ENCODE measurements around the gene HAS3. TPM values are rescaled to one million over a fixed set of nuclear protein-coding genes. Genes with fewer than 3 reads are reported as not detected.
"Not testable (repeated sequence)": the region's sequence is repeated elsewhere in the genome, so short reads cannot be mapped to it uniquely, and the experiment has no call there.

HAS3 gene
- total RNA-seq, 1 donor from 2014 or later, result 2.7 TPM

DNA sequence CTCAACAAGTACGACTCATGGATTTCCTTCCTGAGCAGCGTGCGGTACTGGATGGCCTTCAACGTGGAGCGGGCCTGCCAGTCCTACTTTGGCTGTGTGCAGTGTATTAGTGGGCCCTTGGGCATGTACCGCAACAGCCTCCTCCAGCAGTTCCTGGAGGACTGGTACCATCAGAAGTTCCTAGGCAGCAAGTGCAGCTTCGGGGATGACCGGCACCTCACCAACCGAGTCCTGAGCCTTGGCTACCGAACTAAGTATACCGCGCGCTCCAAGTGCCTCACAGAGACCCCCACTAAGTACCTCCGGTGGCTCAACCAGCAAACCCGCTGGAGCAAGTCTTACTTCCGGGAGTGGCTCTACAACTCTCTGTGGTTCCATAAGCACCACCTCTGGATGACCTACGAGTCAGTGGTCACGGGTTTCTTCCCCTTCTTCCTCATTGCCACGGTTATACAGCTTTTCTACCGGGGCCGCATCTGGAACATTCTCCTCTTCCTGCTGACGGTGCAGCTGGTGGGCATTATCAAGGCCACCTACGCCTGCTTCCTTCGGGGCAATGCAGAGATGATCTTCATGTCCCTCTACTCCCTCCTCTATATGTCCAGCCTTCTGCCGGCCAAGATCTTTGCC is 9.0 kb downstream of the HAS3 start:
- intact Hi-C loops (cut with DNase I), result no loop called here
- peak; percentile 40 for DNase-seq (ENCODE audit: low spot score)
- ATAC-seq, result no peak

DNA sequence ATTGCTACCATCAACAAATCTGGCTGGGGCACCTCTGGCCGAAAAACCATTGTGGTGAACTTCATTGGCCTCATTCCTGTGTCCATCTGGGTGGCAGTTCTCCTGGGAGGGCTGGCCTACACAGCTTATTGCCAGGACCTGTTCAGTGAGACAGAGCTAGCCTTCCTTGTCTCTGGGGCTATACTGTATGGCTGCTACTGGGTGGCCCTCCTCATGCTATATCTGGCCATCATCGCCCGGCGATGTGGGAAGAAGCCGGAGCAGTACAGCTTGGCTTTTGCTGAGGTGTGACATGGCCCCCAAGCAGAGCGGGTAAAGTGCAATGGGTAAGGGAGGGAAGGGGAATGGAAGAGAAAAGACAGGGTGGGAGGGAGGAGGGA is 9.5 kb downstream of the HAS3 start:
- ATAC-seq (no peak), DNase-seq (ENCODE audit: low spot score) (peak; percentile 21)
- intact Hi-C loops (cut with DNase I), result no loop called here

DNA sequence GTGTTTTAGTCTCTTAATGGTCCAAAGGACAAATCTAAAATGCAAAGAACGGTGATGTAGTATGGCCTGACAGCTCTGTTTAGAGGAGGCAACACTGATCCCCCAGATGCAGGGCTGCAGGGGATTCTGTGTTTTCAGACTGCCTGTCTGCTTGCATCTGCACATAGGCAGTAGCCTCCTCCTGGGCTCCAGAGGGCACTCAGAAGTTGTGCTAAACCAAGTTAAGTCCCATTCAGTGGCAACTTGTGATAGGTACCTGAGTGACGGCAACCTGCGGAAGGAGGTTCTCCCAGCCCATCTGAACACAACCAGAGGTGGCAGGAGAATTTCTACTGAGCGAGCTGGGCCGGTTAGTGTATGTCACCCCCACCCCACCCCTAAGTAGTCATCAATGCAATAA is 9.9 kb downstream of the HAS3 start:
- intact Hi-C loops (cut with DNase I), result no loop called here
- DNase-seq (ENCODE audit: low spot score), result peak; percentile 25
- no peak for ATAC-seq

DNA sequence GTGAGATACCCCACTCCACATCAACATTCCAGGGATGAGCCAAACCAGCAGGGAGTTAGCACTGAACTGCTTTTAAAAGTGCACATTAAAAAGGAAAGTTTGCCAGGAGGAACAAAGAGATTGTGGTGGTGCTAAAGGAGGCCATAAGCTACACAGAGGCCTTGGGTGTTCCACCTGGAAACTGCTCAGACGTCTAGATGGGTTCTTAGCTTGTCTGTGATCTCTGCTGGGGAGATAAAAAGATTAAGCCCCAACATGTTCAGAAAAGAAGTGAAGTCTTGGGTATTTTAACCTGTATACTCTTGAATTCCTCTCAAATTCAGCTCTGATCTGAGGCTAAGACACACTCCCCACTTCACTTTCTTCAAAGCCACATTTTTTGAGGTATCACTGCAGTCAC is 10.4 kb downstream of the HAS3 start:
- ATAC-seq (no peak), DNase-seq (ENCODE audit: low spot score) (no peak)
- intact Hi-C loops (cut with DNase I), result no loop called here

DNA sequence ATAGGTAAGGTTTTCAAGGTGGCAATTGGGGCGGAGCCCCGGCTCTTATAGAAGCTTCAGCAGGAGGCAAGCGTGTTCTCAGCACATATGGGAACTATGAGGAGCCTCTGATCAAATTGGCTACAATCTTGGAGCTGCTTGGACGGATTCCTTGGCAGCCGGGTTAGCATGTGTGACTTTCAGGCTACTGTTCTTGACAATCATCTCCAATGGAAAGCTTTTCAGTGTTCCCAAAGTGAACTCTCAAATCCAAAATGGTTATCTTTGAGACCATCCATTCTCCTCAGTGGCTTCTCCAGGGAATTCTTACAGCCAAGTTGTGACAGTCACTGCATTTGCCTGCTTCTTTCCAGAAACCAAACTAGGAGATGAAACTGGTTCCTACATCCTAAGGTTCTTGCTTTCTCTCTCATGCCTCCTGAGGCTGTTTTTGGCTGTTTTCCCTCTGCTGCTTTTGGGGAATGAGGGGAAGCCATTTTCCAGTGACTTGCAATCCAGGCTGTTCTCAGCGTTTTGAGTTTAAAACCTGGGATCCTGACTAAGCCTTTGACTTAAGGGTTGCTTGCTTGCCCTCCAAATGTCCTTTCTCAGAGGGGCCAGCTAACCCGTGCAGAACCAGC is 10.9 kb downstream of the HAS3 start:
- ATAC-seq (no peak), DNase-seq (ENCODE audit: low spot score) (peak; percentile 12)
- intact Hi-C loops (cut with DNase I), result no loop called here

DNA sequence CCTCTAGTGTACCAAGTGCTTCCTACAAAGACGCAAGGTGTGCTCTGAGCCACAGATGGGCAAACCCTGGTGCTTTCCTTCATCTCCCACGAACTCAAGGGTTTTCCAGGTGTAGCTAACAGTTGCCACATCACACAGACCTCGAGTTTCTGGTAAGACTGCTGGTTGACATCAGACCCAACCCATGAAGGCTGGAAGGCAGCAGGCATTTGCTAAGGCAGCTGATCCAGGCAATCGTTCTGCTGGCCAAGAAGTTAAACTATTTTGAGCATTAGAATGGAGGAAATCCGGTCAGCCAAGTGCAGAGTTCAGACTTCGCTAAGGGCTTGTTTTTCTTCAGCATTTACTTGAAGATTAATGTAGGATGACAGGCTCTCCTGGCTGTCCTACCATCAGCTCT is 11.5 kb downstream of the HAS3 start:
- no peak for ATAC-seq
- peak; percentile 8 for DNase-seq (ENCODE audit: low spot score)
- intact Hi-C loops (cut with DNase I), result no loop called here

DNA sequence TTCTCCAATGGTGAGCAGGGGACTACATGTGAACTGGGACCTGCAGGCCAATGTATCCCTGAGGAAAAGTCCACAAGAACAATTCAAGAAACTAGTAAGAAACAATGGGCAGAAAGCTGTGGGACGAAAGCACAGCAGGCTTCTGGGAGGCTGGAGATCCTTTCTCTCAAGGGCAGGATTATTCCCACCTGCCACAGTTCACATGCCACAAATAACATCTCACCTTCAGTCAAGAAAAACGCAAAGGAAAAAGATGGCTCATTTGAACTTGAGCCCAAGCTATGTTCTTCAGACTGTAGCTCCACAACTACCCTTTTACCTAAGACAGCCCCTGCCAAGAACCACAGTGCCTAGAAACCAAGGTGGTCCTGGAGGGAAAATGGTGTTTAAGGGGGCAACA is 13.0 kb downstream of the HAS3 start:
- intact Hi-C loops (cut with DNase I), result no loop called here
- ATAC-seq (no peak), DNase-seq (ENCODE audit: low spot score) (no peak)

DNA sequence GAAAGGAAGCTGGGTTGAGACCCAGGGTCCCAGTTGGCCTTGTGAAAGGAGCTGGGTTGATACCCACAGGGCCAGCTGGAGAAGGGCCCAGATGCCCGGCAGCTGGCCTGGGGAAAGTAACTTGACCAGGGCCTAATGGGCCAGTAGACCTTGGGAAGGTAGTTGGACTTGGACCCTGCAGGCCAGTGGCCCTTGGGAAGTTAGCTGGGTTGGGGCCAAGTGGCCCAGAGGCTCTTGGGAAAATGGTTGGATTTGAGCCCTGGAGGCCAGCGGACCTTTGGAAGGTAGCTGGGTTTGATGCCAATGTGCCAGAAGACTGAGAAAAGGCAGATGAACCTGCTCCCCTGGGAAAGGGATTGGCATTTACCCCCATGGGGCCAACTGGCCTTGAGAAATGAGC is 13.5 kb downstream of the HAS3 start:
- ATAC-seq, result no peak
- intact Hi-C loops (cut with DNase I), result no loop called here
- peak; percentile 42 for DNase-seq (ENCODE audit: low spot score)

DNA sequence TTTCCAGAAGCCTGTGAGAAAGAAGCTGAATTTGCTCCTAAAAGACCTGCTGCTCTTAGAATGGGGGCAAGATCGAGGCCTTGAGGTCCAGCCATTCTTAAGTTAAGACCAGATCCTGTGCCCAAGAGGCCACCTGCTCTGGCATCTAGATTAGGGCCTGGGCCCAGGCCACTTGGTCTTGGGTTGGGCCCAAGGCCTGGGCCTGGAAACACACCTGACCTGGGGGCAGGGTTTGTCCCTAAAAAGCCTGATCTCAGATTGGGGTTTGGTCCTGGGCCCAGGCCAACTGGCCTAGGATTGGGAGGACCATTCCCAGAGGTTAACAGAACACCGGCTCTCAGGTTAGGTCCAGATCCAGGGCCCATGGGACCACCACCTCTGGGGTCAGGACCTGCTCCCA is 14.1 kb downstream of the HAS3 start:
- peak; percentile 42 for DNase-seq (ENCODE audit: low spot score)
- ATAC-seq, result no peak
- intact Hi-C loops (cut with DNase I), result no loop called here

DNA sequence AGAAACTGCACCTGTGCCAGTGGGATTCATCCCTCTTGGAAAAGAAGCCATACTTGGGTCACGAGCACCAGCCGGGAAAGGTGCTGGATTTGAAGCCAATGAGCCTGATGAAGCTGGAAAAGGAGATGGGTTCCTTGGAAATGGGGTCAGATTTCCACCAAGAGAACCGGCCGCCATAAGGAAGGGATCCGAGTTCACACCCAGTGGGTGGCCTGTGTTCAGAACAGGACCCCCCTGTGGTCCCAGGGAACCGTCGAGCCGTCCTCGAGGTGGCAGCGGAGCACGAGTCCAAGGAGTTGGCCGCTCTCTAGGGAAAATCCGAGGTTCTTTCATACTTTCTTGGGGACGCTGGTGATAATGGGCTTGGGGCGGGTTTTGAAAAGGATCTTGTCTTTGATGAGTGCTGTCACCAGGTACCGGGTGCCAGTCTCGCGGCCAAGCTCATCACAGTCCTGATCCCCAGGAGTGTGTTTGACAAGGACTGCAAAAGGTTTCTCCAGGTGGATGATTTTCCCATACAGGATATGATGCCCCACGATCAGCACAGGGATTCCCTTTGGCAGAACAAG is 14.7 kb downstream of the HAS3 start:
- intact Hi-C loops (cut with DNase I), result loop anchor here (10.0 kb wide), 1 partner anchor 595 kb away; no protein-coding TSS in a partner anchor

DNA sequence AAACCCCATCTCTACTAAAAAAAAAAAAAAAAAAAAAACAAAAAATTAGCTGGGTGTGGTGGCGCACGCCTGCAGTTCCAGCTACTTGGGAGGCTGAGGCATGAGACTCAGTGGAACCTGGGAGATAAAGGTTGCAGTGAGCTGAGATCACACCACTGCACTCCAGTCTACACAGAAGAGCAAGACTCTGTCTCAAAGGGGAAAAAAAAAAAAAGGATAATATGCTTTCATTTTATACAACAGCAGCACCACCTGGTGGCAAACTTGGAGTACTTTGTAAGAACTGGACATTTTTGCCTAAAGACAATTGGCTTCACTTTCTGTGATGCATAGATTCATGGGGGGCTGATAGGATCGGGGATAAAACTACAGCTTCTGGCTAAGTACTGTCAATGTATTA is 18.5 kb downstream of the HAS3 start:
- no peak for DNase-seq (ENCODE audit: low spot score)
- no peak for ATAC-seq
- intact Hi-C loops (cut with DNase I), result loop anchor here (10.0 kb wide), 1 partner anchor 599 kb away; no protein-coding TSS in a partner anchor

More for the DNA sequence above, 14.7 kb downstream of the HAS3 start:
- no peak for ATAC-seq
- peak; percentile 47 for DNase-seq (ENCODE audit: low spot score)

DNA sequence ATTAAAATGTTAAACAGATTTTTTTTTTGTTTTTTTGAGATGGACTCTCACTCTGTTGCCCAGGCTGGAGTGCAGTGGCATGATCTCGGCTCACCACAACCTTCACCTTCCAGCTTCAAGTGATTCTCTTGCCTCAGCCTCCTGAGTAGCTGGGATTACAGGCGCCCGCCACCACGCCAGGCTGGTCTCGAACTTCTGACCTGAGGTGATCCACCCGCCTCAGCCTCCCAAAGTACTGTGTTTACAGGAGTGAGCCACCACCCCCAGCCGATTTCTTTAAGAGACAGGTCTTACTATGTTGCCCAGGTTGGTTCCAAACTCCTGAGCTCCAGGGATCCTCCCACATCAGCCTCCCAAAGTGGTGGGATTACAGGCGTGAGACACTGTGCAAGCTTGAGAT is 19.0 kb downstream of the HAS3 start:
- DNase-seq (ENCODE audit: low spot score), result not testable (repeated sequence)

DNA sequence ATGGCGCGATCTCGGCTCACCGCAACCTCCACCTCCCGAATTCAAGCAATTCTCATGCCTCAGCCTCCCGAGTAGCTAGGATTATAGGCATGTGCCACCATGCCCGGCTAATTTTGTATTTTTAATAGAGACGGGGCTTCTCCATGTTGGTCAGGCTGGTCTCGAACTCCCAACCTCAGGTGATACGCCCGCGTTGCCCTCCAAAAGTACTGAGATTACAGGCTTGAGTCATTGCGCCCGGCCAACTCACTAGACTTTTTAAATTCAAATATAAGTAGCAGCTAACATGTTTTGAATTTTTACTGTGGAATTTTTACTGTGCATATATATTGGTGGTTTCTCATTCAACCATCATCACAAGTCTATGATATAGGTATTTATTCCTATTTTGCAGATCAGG is 19.5 kb downstream of the HAS3 start:
- intact Hi-C loops (cut with DNase I), result loop anchor here (10.0 kb wide), 1 partner anchor 600 kb away; no protein-coding TSS in a partner anchor
- DNase-seq (ENCODE audit: low spot score); ATAC-seq: not testable (repeated sequence)

More for the DNA sequence above, 19.0 kb downstream of the HAS3 start:
- intact Hi-C loops (cut with DNase I), result loop anchor here (10.0 kb wide), 1 partner anchor 600 kb away; no protein-coding TSS in a partner anchor
- ATAC-seq, result not testable (repeated sequence)

DNA sequence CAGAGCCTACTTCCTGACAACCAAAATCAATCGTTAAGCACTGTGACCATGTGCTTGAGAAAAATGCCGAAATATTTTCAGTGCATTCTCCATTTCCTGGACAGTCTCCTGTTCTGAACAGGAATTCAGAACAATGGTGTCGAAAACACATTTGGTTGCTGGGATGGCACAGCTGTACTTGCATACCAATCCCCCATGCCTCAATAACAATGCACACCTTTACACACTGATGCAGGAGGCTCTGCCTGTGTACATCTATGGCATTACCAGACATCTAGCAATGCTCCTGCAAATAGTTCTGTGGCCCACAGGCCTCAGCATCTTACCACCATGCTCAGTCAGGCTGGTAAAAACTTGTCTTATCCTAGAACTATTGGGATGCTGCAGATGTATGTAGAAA is 20.8 kb downstream of the HAS3 start:
- ATAC-seq, result no peak
- intact Hi-C loops (cut with DNase I), result loop anchor here (10.0 kb wide), 1 partner anchor 601 kb away; no protein-coding TSS in a partner anchor
- no peak for DNase-seq (ENCODE audit: low spot score)

DNA sequence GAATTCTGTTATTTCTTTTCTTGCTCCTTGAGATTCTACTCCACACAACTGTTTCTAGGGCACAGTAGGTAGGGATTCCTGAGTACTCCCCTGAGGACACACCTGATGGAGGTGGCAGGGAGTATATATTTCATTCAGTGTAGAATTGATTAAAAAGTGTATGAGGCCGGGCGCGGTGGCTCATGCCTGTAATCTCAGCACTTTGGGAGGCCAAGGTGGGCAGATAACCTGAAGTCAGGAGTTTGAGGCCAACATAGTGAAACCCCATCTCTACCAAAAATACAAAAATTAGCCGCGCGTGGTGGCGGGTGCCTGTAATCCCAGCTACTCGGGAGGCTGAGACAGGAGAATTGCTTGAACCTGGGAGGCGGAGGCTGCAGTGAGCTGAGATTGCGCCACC is 21.3 kb downstream of the HAS3 start:
- DNase-seq (ENCODE audit: low spot score), result peak; percentile 14
- intact Hi-C loops (cut with DNase I), result loop anchor here (10.0 kb wide), 1 partner anchor 602 kb away; no protein-coding TSS in a partner anchor
- ATAC-seq, result not testable (repeated sequence)

DNA sequence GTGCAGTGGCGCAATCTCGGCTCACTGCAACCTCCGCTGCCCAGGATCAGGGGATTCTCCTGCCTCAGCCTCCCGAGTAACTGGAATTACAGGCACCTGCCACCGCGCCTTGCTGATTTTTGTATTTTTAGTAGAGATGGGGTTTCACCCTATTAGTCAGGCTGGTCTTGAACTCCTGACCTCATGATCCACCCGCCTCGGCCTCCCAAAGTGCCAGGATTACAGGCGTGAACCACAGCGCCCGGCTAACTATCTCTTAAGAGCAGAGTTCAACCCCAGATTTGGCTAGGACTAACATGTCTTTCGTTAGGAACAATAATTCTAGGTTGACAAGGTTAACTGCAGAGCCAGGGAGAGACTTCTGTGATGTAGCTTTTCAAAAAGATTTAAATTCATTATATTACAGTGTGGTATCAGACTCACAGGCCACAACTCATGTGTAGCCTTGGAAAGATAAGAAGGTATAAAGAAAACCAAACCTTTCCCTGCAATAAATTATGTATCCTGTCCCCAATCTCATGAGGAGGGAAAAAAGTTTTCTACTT is 22.6 kb downstream of the HAS3 start:
- ATAC-seq (no peak), DNase-seq (ENCODE audit: low spot score) (peak; percentile 47)
- intact Hi-C loops (cut with DNase I), result loop anchor here (10.0 kb wide), 1 partner anchor 603 kb away; no protein-coding TSS in a partner anchor

DNA sequence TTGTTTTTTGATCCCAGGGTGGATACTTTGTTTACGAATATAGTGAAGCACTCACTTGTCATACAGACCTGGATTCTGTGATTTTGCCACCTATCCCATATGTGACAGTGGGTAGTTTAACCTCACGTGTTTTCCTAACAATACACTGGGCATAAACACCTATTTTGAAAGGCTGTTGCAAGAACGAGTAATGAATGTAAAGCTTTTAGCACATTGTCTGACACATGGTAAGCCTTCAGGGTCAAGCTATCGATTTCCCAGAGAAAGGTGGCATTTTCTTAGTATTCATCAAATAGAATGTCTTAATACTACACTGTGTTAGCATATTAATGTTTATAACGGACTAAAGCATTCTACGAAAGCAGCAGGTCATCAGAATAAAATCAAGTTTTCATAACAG is 25.0 kb downstream of the HAS3 start:
- ATAC-seq (no peak), DNase-seq (ENCODE audit: low spot score) (no peak)
- intact Hi-C loops (cut with DNase I), result no loop called here

DNA sequence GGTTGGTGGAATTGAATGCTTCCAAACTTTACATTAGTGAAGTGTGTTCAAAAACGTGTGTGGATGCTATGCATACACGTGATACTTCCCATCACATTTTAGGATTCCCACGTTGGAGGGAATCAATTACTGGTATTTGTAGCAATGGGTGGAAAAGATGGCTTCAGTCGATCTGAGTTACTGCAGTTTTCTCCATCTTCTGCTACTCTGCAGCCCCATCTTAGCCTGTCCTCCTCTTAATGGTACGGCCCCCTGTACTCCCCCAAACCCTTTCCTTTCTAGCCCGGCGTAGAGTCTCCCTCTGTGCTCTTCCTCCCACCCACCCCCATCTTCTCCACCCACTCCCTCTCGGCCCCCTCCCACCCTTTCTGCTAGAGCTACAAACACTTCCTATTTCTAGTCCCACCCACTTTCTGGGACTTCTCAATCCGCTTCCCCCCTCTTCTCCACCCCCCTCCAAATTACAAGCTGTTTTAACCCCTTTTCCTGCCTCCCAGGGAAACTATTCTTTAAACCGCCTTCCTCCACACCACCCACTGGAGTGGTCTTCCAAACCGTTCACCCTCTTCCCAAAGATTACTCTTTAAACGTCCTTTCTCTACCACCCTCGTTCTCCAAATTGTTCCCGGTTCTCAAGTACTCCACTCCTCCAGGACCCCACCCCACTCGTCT is 25.9 kb downstream of the HAS3 start:
- DNase-seq (ENCODE audit: low spot score), result no peak
- ATAC-seq, result peak; percentile 10
- intact Hi-C loops (cut with DNase I), result no loop called here

DNA sequence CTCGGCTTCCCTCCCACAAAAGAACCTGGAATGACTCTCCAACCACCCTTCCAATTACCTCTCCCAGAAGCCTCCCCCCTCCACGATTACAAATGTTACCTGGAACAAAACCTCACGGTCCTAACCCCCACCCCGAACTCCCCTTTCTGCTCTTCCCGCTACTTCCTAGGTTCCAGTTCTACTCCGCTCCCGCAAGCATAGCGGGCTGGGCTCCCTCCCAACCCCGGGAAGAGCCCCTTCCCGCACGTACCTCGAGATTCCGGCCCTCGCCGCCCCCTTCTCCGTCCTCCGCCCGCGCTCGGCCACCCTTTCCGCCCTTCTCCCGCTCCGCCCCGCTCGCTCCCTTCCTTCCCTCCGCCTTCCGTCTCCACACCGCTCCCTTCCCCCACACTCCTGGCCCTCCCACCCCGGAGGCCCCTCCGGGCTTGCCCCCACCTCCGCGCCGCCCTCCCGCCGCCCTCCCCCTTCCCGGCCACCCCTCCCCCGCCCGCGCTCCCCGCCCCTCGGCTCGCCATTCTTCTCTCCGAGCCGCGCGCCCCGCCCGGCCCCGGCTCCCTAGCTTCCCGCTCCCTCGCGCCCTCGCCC is 26.5 kb downstream of the HAS3 start:
- peak; percentile 82 for ATAC-seq
- peak; percentile 91 for DNase-seq (ENCODE audit: low spot score)
- intact Hi-C loops (cut with DNase I), result no loop called here
